Activated T-cell treated with anti-CD3 and anti-CD28 coated beads, Interleukin-2, amount 50 U/mL, for 1 hour (primary cell): ENCODE data around the gene MLANA.

Experiments
- DNase-seq: peaks from one replicate; pipeline ENCODE4 v3.0.0-alpha.2; 2020

MLANA gene

DNA sequence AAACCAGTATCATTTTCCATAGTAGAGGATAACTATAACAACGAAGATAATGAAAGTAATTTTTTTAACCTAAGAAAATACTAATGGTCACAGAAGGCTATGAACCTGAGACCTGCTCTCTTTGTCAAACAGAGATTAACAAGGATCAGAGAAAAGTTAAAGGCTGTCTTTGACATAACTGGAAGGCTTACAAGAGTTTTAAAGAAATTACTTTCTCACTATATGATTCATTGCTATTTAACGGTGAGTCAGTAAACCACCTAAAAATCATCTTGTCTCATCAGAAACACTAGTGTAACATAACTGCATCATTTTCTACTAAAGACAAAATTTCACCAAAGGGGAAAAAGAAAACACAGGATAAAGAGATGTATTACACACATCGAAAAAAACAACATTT lies 19.3 kb downstream of the MLANA start:
- DNase-seq: no peak

DNA sequence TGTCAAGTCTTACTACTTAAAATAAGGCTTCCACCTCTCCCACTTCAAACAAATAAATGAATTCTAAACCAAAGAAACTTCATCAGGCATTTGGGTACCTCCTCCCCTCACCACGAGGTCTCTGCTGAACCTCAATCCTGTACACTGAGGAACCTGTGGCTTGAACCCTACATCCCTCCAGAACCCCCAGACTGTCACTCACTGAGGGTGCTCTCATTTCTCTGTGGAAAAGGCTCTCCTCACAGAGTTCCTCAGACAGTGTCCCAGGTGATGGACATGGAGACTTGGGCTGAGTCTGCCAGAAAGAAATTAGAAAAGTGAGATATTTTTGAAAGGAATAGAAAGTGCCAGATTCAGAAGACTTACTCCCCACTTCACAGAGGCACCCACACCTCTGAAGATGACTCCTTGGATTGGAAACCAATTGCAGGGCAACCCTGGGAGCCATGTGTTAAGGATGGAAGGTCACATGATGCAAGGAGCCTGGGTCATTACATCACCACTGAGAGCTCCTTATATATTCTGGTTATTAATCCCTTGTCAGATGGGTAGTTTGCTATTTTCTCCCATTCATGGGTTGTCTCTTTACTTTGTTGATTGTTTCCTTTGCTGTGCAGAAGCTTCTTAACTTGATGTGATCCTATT lies 19.8 kb downstream of the MLANA start:
- no peak for DNase-seq

- no peak for DNase-seq
These were observed 24.7 kb downstream of the MLANA start for GRCh38 chr9:5915438-5915837.

GRCh38 chr9:5917273-5917672 lies 26.6 kb downstream of the MLANA start:
- no peak for DNase-seq

DNA sequence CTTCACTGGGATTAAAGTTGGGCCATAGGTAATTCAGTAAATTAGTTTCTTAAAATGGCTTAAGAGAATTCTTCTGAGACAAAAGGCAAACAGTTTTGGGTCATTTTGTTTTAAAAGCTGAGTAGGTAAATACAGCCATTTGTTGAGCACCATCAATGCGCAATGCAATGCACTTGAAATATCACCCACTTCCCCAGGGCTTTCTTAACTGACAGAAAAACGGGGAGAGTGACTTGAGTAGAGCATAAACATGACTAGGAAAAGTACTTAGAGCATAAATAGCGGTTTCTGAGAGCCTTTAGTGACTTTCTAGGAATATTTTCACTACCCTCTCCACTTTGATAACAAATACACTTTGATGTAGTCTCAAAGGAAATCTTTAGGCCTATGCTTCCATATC lies 27.2 kb downstream of the MLANA start:
- DNase-seq: no peak

DNA sequence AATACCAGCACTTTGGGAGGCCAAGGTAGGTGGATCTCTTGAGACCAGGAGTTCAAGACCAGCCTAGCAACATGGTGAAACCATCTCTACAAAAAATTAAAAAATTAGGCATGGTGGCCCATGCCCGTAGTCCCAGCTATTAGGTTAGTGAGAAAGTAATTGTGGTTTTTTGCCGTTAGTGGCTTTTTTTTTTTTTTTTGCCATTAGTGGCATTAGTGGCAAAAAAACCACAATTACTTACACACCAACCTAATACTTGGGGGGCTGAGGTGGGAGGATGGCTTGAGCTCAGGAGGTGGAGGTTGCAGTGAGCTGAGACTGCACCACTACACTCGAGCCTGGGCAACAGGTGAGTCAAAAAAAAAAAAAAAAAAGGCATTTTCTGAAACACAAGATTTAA lies 27.8 kb downstream of the MLANA start:
- no peak for DNase-seq

- DNase-seq: no peak
These were observed 30.2 kb downstream of the MLANA start for GRCh38 chr9:5920860-5921328.

- DNase-seq: no peak
These were observed 31.5 kb downstream of the MLANA start for GRCh38 chr9:5922192-5922591.

DNA sequence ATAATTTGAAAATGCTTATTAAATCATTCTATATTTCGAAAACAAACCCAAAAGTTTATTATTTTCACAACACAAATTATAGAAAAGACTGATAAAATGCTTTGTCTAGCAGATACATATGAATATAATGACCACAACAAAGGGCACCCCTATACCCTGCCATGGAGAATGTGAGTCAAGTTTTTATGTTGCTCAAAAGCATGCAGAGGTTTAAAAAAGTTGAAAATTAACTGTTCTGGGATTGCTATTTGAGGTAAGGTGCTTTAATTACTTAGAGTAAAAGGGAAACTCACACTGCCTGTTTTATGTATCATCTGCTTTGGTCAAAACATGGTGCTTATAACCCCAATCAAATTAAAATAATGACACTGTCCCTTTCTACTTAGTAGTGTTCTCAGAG lies 41.0 kb downstream of the MLANA start:
- no peak for DNase-seq

DNA sequence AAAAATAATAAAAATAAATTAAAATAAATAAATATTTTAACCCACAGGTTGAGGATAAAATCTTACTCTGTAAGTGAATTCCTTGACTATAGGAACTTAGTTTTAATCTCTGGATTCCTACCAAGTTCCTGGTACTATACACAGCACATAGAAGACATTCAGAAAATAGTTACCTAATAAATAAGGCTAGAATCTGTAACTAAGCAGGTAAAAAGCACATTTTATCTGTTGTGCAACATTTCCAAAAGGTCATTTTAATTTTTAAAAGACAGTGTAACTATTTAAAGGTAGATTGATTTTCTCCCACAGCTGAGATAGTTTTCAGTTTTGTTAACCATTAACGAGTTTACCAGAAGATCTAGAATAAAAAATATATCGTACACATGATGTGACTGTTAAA lies 47.8 kb downstream of the MLANA start:
- no peak for DNase-seq

DNA sequence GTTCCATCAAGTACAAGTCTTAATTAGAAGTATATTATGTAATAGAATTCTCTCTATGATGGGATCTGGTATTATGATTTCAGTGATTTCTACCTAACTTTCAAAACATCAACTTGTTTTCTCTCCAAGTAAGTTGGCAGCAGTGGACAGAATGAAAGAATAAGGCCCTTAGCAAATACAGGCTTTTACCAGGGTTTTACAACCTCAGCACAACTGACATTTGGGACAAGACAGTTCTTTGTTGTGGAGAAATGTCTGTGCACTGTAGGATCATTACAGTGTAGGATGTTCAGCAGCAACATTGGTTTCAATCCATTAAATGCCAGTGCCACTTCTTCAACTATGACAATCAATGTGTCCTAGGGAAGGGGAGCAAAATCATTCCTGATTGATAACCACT lies 48.8 kb downstream of the MLANA start:
- DNase-seq: no peak

- no peak for DNase-seq
These were observed 50.5 kb downstream of the MLANA start for GRCh38 chr9:5941214-5941613.

- DNase-seq: no peak
These were observed 54.4 kb downstream of the MLANA start for GRCh38 chr9:5945112-5945511.

GRCh38 chr9:5947912-5948311 lies 57.2 kb downstream of the MLANA start:
- DNase-seq: no peak

DNA sequence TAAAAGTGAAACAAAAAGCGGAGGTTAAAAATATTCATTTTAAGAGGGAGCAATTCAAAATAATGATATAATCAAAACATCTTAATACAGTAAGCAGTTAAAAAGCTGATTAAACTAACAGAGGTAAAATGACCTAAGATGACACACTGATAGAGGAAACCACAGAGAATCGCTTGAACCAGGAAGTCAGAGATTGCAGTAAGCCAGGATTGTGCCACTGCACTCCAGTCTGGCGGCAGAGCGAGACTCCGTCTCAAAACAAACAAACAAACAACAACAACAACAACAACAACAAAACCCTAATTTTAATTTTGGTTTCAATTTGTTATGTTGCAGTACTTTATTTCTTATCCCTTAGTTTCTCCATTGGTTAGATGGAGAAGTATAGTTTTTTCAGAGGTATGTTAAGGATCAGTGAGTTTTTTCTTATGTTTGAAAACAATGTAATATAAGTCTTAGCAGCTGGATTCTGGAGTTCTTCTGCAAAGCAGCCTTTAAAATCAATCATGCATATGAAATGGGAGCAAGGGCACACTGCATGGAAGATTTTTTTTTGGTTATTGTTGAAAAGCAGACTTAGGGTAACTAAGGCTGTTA lies 58.5 kb downstream of the MLANA start:
- no peak for DNase-seq

DNA sequence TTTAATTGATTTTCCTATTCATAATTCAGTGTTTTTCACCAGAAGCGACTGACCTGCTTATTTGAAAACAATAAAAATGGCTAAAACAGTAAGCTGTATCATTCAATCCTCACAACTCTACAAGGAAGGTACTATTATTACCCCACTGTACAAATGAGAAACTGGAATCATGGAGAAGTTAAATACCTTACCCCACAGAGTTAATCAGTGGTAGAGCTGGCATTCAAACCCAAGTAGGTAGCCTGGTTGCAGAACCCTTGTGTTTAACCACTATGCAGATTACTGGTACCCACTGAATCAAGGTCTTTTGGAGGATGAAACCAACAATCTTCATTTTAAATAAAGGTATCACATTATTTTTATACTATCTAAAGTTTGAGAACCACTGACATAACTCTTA lies 59.6 kb downstream of the MLANA start:
- DNase-seq: no peak

DNA sequence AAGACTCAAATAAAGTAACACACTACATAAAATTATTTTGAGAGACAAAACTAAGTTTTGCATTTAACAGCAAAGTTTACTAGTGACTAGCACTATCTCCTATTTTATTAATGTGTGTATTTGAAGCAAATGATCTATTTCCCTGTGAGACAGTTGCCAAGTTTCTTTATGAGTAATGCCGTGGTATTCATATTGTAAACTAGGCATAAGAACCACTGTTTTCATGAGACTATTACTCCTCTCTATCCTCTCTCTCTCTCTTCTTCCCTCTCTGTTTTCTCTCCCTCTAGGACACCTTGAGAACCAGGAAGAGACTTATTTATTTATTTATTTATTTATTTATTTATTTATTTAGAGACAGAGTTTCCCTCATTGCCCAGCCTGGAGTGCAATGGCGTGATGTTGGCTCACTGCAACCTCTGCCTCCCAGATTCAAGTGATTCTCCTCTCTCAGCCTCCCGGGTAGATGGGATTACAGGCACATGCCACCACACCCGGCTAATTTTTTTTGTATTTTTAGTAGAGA lies 61.1 kb downstream of the MLANA start:
- DNase-seq: no peak

GRCh38 chr9:5953743-5954707 lies 63.3 kb downstream of the MLANA start:
- DNase-seq: no peak

DNA sequence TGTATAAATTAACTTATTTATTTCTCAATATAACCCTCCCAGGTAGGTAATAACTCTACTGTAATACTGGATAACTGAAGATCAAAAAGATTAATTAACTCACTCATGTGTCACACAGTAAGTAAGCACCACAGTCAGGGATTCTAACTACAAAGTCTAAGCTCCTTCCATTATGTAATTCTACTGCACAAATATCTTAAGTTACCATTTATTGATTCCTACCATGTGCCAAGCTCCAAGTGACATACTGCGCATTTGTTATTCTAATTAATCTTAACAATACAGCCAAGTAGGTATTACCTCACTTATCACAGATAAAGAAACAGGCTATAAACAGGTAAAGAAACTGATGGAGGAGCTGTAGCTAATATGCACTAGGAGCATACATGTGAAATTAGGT lies 66.5 kb downstream of the MLANA start:
- no peak for DNase-seq

- DNase-seq: no peak
These were observed 67.6 kb downstream of the MLANA start for GRCh38 chr9:5958273-5958672.
